Esophagus squamous epithelium (tissue), 5 donors: ENCODE results near the gene KCNAB2. TPM values are rescaled to one million over a fixed set of nuclear protein-coding genes. Genes with fewer than 3 reads are reported as not detected.

Experiments
- DNase-seq: peaks from one replicate; lab custom pipeline; 2025; lab: John Stamatoyannopoulos, UW
- H3K27ac ChIP-seq, 4 donors: fragments of 200-600 bp; sonication (generic); one replicate each; pipeline ENCODE4 v1.5.1; 2016 to 2019; ENCODE audit warnings: mild to moderate bottlenecking in 1 of 4
- H3K27me3 ChIP-seq, 4 donors: fragments of 200-600 bp; sonication (generic); 1 replicate in 3 of 4; 2 replicates in 1 of 4; pipeline versions ENCODE4 v1.5.1 to v1.6.0; 2017 to 2021; ENCODE audit warnings: antibody characterized with exemption in 1 of 4
- H3K36me3 ChIP-seq, 3 donors: fragments of 200-600 bp; sonication (generic); one replicate each; pipeline ENCODE4 v1.5.1; 2016 to 2019
- H3K4me1 ChIP-seq, 3 donors: fragments of 200-600 bp; sonication (generic); one replicate each; pipeline ENCODE4 v1.5.1; 2017 to 2019
- H3K4me3 ChIP-seq, 4 donors: fragments of 200-600 bp; sonication (generic); 1 replicate in 3 of 4; 2 replicates in 1 of 4; pipeline ENCODE4 v1.5.1; 2016 to 2019; ENCODE audit warnings: mild to moderate bottlenecking in 2 of 4, moderate library complexity in 1 of 4
- H3K9me3 ChIP-seq, 3 donors: fragments of 200-600 bp; sonication (generic); one replicate each; pipeline ENCODE4 v1.5.1; 2016 to 2019
- CTCF ChIP-seq, 6 experiments: fragments of 450-650 bp in 4 of 6; fragments of 200-600 bp in 2 of 6; sonication (generic) in 2 of 6; IDR thresholded peaks; one replicate each; pipeline ENCODE4 v1.5.1; 2016 to 2019; ENCODE audit warnings: antibody characterized with exemption in 6 of 6, mild to moderate bottlenecking in 4 of 6, moderate library complexity in 4 of 6
- POLR2A ChIP-seq, 4 donors: fragments of 450-650 bp; IDR thresholded peaks; one replicate each; pipeline ENCODE4 v1.6.1; 2017; ENCODE audit warnings: antibody characterized with exemption in 4 of 4, mild to moderate bottlenecking in 4 of 4, moderate library complexity in 3 of 4
- WGBS, 2 donors: methylation state at CpG; one replicate each; pipeline ENCODE4 v1.1.5; 2018; 5-methylcytosine and 5-hydroxymethylcytosine counted together
- intact Hi-C: fragments of 100-400 bp; cut with DNase I; formaldehyde crosslinking; loops from one replicate; pipeline ENCODE4 v1.15.0; 2022
- total RNA-seq, 4 donors: library from RNA; depleted of rRNA; stranded (reverse); fragments of >200 nt; gene quantifications; one replicate each; pipeline ENCODE4 v1.1.0, GENCODE V29; 2016
- donor health status: DM: yes; HTN: yes; CAD: no.

KCNAB2 gene
- total RNA-seq, 4 donors from 2014 or later: 1.8 to 9.3 (median 3.9) TPM

- Histone ChIP-seq H3K9me3 (no peaks in the 10 kb centered on the region), H3K36me3 (no peaks in the 10 kb centered on the region), H3K27ac (no peak overlapping the region), H3K4me3 (no peak overlapping the region), H3K4me1 (peaks cover 0 to 19% (median 0%) of the 10 kb centered on the region in 3 donors), H3K27me3 (no peaks in the 10 kb centered on the region)
- WGBS, 2 donors: 80 to 82% methylated on average over 4 to 6 of the region's 19 CpGs
- no peak for DNase-seq
- no peak for TF ChIP-seq POLR2A (IDR thresholded peaks at IDR 0.05)
- intact Hi-C loops: no loop called here
Observed at GRCh38 chr1:6077506-6077905, 31.8 kb downstream of the KCNAB2 start.

GRCh38 chr1:6077919-6078318 lies 32.2 kb downstream of the KCNAB2 start:
- Histone ChIP-seq H3K4me3 (no peak overlapping the region), H3K36me3 (no peaks in the 10 kb centered on the region), H3K9me3 (no peaks in the 10 kb centered on the region), H3K27ac (no peak overlapping the region), H3K27me3 (no peaks in the 10 kb centered on the region), H3K4me1 (peaks cover 0 to 23% (median 3%) of the 10 kb centered on the region in 3 donors)
- DNase-seq: no peak
- 92 to 95% methylated on average over 8 to 15 of the region's 16 CpGs for WGBS, 2 donors
- intact Hi-C loops: no loop called here
- TF ChIP-seq CTCF (IDR thresholded peaks at IDR 0.05): no peak
- no peak for TF ChIP-seq POLR2A (IDR thresholded peaks at IDR 0.05)

GRCh38 chr1:6080469-6080868 lies 34.8 kb downstream of the KCNAB2 start:
- intact Hi-C loops: no loop called here
- 23 to 40% methylated on average over 3 to 8 of the region's 12 CpGs for WGBS, 2 donors

GRCh38 chr1:6081901-6082300 lies 36.2 kb downstream of the KCNAB2 start:
- Histone ChIP-seq H3K36me3 (no peaks in the 10 kb centered on the region), H3K4me1 (peaks cover 0 to 35% (median 11%) of the 10 kb centered on the region in 3 donors), H3K9me3 (no peaks in the 10 kb centered on the region), H3K4me3 (no peak overlapping the region), H3K27ac (peak overlapping the region in 1 of 4 donors; percentile 42), H3K27me3 (no peaks in the 10 kb centered on the region)
- WGBS, 2 donors: 67 to 90% methylated on average over 3 to 11 of the region's 12 CpGs
- TF ChIP-seq CTCF (IDR thresholded peaks at IDR 0.05): no peak
- no peak for TF ChIP-seq POLR2A (IDR thresholded peaks at IDR 0.05)
- no peak for DNase-seq
- intact Hi-C loops: no loop called here

More at GRCh38 chr1:6080469-6080868, 34.8 kb downstream of the KCNAB2 start:
- no peak overlapping the region for H3K27ac ChIP-seq
- peaks cover 0 to 35% (median 11%) of the 10 kb centered on the region in 3 donors for H3K4me1 ChIP-seq
- H3K27me3 ChIP-seq: no peaks in the 10 kb centered on the region
- no peak for TF ChIP-seq POLR2A (IDR thresholded peaks at IDR 0.05)
- TF ChIP-seq CTCF (IDR thresholded peaks at IDR 0.05): peak in 1 of 6 experiments; percentile 10
- no peak overlapping the region for H3K4me3 ChIP-seq
- no peaks in the 10 kb centered on the region for H3K36me3 ChIP-seq
- no peaks in the 10 kb centered on the region for H3K9me3 ChIP-seq
- DNase-seq: no peak

GRCh38 chr1:6082430-6082971 lies 36.8 kb downstream of the KCNAB2 start:
- no peaks in the 10 kb centered on the region for H3K27me3 ChIP-seq
- no peaks in the 10 kb centered on the region for H3K36me3 ChIP-seq
- TF ChIP-seq POLR2A (IDR thresholded peaks at IDR 0.05): no peak
- peak in 4 of 6 experiments; percentile 13 to 30 (median 20) for TF ChIP-seq CTCF (IDR thresholded peaks at IDR 0.05)
- peaks cover 0 to 35% (median 11%) of the 10 kb centered on the region in 3 donors for H3K4me1 ChIP-seq
- DNase-seq: no peak
- no peaks in the 10 kb centered on the region for H3K9me3 ChIP-seq
- 44 to 64% methylated on average over 7 to 8 of the region's 10 CpGs for WGBS, 2 donors
- H3K27ac ChIP-seq: peak overlapping the region in 2 of 4 donors; percentile 42
- intact Hi-C loops: no loop called here
- no peak overlapping the region for H3K4me3 ChIP-seq
